T-helper 1 cell (primary cell): ENCODE data around the gene RGS13.

Experiments
- DNase-seq, 5 donors: peaks; one replicate each; pipeline ENCODE4 v3.0.0-alpha.2; 2012 to 2020

Gene RGS13

GRCh38 chr1:192627901-192628300, 8.0 kb upstream of the RGS13 start:
- no peak for DNase-seq

- DNase-seq = no peak
Observed at GRCh38 chr1:192628396-192629057, 7.4 kb upstream of the RGS13 start.

GRCh38 chr1:192629612-192630011, 6.3 kb upstream of the RGS13 start:
- DNase-seq = no peak

- no peak for DNase-seq
Observed at GRCh38 chr1:192630521-192631287, 5.2 kb upstream of the RGS13 start.

- DNase-seq = no peak
Observed at GRCh38 chr1:192631749-192632148, 4.2 kb upstream of the RGS13 start.

GRCh38 chr1:192632188-192632587, 3.8 kb upstream of the RGS13 start:
- DNase-seq = no peak

- no peak for DNase-seq
Observed at GRCh38 chr1:192632641-192633532, 3.1 kb upstream of the RGS13 start.

GRCh38 chr1:192633533-192634253, 2.3 kb upstream of the RGS13 start:
- DNase-seq = no peak

- DNase-seq = no peak
Observed at GRCh38 chr1:192635041-192635440, 906 bp upstream of the RGS13 start.

GRCh38 chr1:192639607-192640368, 3.8 kb downstream of the RGS13 start:
- DNase-seq = peak in 1 of 5 donors; percentile 52

- DNase-seq = no peak
Observed at GRCh38 chr1:192652159-192652558, 16.2 kb downstream of the RGS13 start.

GRCh38 chr1:192654120-192654519, 18.2 kb downstream of the RGS13 start:
- no peak for DNase-seq

- DNase-seq = peak in 1 of 5 donors; percentile 17
Observed at GRCh38 chr1:192654591-192655251, 18.8 kb downstream of the RGS13 start.

- no peak for DNase-seq
Observed at GRCh38 chr1:192657760-192658159, 21.8 kb downstream of the RGS13 start.

GRCh38 chr1:192658255-192658654, 22.3 kb downstream of the RGS13 start:
- no peak for DNase-seq

GRCh38 chr1:192660613-192661012, 24.7 kb downstream of the RGS13 start:
- DNase-seq = no peak

GRCh38 chr1:192668409-192668983, 32.5 kb downstream of the RGS13 start:
- DNase-seq = no peak

GRCh38 chr1:192669174-192669573, 33.2 kb downstream of the RGS13 start:
- no peak for DNase-seq

GRCh38 chr1:192675716-192676115, 39.8 kb downstream of the RGS13 start:
- no peak for DNase-seq

- no peak for DNase-seq
Observed at GRCh38 chr1:192678099-192678498, 42.2 kb downstream of the RGS13 start.

- DNase-seq = no peak
Observed at GRCh38 chr1:192682335-192682734, 46.4 kb downstream of the RGS13 start.
